Measurements from ENCODE around the gene NFYB.

GRCh38 chr12:104166465-104166864, 28.5 kb upstream of the NFYB start:
- no peak for TF ChIP-seq CTCF (IDR thresholded peaks at IDR 0.05; ENCODE audit: low read length)
- no peak for TF ChIP-seq EZH2 (IDR thresholded peaks at IDR 0.05; ENCODE audit: borderline replicate concordance, low read length)
